Measurements from ENCODE around the gene AP1S1.

- no peak for TF ChIP-seq CTCF (IDR thresholded peaks at IDR 0.05; ENCODE audit: extremely low read depth in 1 of 2, insufficient read depth in 1 of 2, low read depth in 1 of 2, low read length in 2 of 2)
- TF ChIP-seq POLR2AphosphoS5 (IDR thresholded peaks at IDR 0.05; ENCODE audit: insufficient read depth, low read depth, low read length), result no peak
- no peak for TF ChIP-seq POLR2A (IDR thresholded peaks at IDR 0.05; ENCODE audit: low read depth, low read length)
- no peak for TF ChIP-seq MAX (IDR thresholded peaks at IDR 0.05; ENCODE audit: insufficient read depth, insufficient read length)
Measured at GRCh38 chr7:101113836-101114235, 40.4 kb upstream of the AP1S1 start.

All from endothelial cell of umbilical vein (primary cell).